Liver (tissue), 3 donors: ENCODE data around the gene AFAP1L2.

Source experiments
- GABPA ChIP-seq, 2 donors: IDR thresholded peaks in 1 of 2; conservative IDR thresholded peaks in 1 of 2; 2 replicates each; pipeline ENCODE4 v1.6.1; 2016; ENCODE audit warnings: antibody characterized with exemption in 2 of 2, mild to moderate bottlenecking in 1 of 2, moderate library complexity in 1 of 2
- RXRA ChIP-seq, 2 donors: IDR thresholded peaks; 2 replicates each; pipeline ENCODE4 v1.6.1; 2017 to 2018; ENCODE audit warnings: antibody characterized with exemption in 2 of 2, mild to moderate bottlenecking in 1 of 2
- SP1 ChIP-seq: IDR thresholded peaks from 2 replicates; pipeline ENCODE4 v1.6.1; 2018; ENCODE audit warnings: antibody characterized with exemption, mild to moderate bottlenecking
- TAF1 ChIP-seq: conservative IDR thresholded peaks from 2 replicates; pipeline ENCODE4 v1.6.1; 2016; ENCODE audit warnings: antibody characterized with exemption, mild to moderate bottlenecking
- TF ChIP-seq, protein P1 (sequence below): fragments of 150-350 bp; IDR thresholded peaks from 2 replicates; pipeline ENCODE4 v1.5.1; 2017; ENCODE audit warnings: improper control_type of control experiment, low read depth, low read length; ENCODE audit not compliant: missing input control
- TF ChIP-seq, protein P2 (sequence below): IDR thresholded peaks from 2 replicates; pipeline ENCODE4 v1.6.1; 2016; ENCODE audit warnings: antibody characterized with exemption
- donor health status: healthy.
- donor health status: healthy.

DNA sequence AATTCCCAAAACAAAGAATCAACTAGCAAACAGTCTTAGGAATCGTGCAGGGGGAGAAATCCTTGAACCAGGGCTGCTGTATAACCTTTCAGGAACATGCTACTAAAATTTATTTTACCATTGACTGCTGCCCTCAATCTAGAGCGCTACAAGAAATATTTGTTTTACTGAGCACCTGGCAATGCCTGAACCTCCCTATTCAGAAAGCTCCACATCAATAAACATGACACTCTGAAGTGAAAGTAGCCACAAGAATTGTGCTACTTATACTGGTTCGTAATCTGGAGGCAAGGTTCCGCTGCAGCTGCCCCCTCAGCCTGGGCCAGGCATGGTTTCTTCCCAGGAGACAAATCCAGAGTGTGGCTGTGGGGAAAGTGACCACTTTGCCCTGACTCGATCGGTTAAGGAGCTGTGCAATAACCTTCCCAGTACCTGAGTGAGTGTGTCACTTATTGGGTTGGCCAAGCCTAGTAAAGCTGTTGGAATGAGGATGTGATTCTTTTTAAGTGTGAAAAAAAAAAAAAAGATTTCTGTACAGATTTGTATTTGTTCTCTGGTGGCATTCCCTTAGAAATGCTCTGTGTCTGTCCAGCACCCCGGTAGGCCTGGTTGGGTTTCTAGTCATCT lies 157.5 kb downstream of the AFAP1L2 start:
- TF ChIP-seq SP1 = no peak
- TF ChIP-seq GABPA (IDR thresholded peaks at IDR 0.05 in 1 of 2, conservative IDR thresholded peaks at IDR 0.05 in 1 of 2) = no peak
- TF ChIP-seq, protein P1, sequence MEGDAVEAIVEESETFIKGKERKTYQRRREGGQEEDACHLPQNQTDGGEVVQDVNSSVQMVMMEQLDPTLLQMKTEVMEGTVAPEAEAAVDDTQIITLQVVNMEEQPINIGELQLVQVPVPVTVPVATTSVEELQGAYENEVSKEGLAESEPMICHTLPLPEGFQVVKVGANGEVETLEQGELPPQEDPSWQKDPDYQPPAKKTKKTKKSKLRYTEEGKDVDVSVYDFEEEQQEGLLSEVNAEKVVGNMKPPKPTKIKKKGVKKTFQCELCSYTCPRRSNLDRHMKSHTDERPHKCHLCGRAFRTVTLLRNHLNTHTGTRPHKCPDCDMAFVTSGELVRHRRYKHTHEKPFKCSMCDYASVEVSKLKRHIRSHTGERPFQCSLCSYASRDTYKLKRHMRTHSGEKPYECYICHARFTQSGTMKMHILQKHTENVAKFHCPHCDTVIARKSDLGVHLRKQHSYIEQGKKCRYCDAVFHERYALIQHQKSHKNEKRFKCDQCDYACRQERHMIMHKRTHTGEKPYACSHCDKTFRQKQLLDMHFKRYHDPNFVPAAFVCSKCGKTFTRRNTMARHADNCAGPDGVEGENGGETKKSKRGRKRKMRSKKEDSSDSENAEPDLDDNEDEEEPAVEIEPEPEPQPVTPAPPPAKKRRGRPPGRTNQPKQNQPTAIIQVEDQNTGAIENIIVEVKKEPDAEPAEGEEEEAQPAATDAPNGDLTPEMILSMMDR = no peak
- TF ChIP-seq, protein P2, sequence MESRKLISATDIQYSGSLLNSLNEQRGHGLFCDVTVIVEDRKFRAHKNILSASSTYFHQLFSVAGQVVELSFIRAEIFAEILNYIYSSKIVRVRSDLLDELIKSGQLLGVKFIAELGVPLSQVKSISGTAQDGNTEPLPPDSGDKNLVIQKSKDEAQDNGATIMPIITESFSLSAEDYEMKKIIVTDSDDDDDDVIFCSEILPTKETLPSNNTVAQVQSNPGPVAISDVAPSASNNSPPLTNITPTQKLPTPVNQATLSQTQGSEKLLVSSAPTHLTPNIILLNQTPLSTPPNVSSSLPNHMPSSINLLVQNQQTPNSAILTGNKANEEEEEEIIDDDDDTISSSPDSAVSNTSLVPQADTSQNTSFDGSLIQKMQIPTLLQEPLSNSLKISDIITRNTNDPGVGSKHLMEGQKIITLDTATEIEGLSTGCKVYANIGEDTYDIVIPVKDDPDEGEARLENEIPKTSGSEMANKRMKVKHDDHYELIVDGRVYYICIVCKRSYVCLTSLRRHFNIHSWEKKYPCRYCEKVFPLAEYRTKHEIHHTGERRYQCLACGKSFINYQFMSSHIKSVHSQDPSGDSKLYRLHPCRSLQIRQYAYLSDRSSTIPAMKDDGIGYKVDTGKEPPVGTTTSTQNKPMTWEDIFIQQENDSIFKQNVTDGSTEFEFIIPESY = no peak
- no peak for TF ChIP-seq TAF1
- TF ChIP-seq RXRA (IDR thresholded peaks at IDR 0.05) = no peak
